Measurements from ENCODE around the gene ZBTB12.

The ZBTB12 gene

DNA sequence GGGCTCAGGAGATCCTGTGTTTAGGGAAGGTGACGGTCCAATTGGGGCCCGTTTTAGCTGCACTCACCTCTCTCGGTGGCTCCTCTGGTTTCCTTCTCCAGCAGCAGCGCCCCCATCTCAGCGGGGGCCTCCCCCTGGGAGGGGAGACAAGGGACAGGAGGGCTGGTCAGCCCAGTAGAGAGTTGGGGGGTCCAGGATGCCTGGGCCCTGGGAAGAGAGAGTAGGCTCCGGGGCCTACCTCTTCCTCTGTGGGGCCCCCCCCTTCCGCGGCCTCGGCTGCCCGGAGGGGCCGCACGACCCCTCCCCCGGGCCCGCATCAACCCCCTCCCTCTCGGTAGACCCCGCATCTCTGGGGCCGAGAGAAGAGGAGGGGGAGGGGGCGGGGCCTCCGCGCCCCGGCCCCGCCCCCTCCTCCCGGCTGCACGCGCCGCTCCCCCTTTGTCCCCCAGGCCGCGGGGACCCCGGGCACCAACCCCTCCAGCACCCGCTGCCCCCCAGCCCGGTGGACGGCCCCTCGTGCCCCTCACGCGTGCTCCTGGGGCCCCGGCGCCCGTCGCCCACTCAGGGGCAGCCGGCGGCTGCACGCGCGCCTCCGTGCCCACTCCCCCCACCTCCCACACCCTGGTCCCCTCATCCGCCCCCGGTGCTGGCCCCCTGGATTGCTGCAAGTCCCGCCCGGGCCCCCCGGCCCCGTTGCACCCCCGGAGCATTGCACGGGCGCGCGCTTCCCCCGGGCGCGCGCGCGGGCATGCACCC is 4.9 kb downstream of the ZBTB12 start:
- DNase-seq (ENCODE audit: low spot score), result peak; percentile 25

DNA sequence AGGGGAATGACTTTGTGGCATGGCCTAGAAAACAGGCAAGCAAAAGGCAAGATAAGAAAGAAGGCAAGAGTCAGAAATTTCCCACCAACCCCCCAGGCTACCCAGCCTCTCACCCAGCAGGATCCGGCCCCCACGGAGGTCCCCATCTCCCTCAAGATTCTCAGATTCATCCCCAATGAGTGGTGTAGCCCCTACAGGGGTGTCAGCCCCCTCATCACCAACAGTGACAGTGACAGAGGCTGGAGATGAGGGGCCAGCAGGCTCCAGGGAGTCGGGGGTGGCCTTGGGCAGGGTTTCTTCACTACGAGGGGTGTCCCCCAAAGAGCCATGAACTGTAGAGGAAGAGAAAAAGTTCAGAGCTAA is 5.4 kb downstream of the ZBTB12 start:
- no peak for DNase-seq (ENCODE audit: low spot score)

DNA sequence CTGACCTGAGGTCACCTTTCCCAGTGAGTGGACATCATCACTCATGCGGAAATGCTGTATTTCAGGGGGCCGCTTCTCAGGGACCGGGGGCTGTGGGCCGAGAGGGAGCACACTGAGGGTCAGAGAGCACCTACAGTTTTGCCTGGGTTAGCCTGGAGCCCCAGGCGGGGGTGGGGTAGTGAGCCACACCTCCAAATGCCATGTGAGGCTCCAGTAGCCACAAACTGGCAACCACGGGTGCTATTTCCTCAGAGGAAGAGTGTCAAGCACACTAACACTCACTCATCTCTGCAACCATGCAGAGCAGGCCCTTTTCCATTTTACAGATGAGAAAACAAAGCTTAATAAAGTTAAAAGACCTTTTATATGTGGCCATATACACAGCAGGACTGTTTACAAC is 9.1 kb downstream of the ZBTB12 start:
- no peak for DNase-seq (ENCODE audit: low spot score)

DNA sequence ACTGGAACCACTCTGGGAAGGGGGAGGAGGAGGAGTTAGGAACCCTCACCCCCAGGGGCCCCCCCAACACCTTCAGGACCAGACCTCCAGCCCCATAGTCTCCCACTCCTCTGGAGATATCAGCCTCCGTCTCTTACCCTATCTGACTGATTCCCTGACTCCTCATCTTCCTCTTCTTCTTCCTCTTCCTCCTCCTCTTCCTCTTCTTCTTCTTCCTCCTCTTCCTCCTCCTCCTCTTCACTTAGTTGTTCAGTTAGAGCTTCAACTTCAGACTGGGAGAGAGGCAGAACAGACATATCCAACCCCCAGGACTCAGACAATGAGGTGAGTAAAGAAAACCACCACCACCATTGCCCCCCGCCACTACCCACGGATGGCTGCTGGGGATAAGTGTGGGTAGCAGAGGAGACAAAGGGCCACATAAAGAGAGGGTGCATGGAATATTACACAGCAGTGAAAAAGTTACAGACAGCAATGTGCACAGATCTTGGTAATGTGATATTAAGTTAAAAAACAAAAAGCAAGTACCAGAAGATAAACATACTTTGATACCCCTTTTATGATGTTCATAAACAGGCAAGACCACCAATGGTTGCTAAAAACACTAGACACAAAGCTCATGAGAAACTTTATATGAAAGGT is 12.4 kb downstream of the ZBTB12 start:
- no peak for DNase-seq (ENCODE audit: low spot score)

DNA sequence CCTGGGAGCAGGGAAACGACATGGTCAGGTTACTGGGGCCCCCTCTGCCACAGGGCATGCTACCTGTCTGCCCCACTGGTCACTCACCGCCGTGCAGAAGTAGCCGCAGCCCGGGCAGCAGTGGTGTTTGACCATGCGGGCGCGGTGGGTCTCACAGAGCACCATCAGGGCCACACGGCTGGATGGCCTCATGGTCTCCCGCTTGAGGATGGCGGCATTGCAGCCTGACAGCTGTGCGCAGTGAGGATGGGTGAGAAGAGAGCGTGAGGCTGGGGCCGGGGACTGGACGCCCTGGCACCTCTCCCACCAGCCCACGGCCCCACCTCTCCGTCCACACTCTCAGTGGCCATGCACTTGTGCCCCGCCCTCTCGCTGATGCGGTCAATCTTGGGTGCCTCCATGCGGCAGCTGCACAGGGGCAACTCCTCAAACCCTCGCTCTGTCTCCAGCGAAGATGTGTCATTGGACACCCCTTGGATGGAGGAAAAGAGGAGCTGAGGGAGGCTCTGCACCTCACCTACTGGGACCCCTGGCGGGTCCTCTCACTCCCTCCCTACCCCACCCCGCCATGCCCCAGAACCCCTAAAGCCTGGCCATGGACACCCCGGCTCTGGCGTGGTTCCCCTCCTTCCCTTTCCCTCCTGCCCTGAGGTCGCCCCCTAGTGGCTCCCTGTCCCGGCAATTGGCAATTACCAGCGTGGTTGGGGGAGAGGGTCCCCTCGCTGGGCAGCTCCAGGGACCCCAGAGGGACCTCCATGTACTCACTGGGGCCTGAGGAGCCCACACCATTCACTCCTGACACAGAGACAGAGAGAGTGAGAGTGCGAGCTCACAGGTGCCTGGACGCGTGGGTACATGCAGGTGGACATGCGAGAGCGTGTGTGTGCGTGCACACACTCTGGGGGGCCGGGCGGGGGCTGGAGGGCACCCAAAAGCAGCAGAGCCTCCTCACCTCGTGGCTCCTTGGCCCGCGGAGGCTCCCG is 13.3 kb downstream of the ZBTB12 start:
- no peak for DNase-seq (ENCODE audit: low spot score)

DNA sequence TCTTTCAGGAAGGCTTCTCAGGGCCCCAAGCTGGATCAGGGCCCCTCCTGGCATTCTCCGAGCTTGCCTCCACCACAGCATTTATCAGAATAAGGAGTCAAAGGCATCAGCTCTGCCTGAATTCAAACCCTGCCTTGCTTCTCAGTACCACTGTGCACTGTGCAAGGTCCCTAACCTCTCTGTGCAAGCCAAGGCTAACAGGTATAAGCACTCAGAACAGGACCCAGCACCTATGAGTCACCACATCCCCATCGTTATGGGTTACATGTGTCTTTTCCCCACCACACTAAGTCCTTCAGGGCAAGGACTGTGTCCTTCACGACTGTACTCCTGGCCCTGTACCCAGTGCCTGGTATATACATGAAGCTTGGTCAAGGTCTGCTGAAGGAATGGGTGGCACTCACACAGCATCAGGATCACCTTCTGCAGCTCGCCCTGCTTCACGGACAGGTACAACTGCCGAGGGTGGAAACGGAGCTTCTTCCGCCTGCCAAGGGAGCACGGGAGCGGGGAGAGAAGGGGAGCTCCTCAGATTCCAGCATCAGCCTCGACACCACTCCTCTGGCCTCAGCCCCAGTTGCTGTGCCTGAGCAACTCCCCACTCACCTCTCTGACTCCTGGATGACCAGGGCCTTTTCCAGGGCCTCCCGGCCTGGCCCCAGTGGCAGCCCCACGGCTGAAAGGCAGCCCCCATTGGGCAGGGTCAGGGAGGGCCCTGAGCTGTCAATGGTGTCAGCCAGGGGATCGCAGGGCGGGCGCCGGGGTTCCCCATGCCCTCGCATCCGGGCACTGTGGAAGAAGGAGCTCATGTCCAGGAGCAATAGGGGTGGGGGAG is 14.5 kb downstream of the ZBTB12 start:
- no peak for DNase-seq (ENCODE audit: low spot score)

DNA sequence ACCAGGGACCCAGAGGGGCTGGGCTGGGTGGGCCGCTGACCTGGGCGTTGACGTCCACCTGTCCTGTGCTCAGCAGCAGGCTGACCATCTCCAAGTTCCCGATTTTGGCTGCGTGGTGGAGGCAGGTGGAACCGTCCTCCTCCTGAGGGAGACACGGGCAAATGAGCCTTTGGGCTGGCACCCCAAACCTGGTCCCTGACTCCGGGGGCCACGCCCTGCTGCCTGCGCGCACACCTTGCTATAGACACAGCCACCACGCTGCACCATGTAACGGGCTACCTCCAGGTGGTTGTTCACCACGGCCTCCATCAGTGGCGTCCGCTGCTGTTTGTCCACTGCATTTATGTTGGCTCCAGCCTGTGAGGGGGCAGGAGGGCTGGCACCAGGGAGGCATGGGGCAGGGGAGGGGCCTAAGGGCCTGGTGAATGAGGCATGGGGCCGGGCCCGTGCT is 15.3 kb downstream of the ZBTB12 start:
- DNase-seq (ENCODE audit: low spot score), result no peak

DNA sequence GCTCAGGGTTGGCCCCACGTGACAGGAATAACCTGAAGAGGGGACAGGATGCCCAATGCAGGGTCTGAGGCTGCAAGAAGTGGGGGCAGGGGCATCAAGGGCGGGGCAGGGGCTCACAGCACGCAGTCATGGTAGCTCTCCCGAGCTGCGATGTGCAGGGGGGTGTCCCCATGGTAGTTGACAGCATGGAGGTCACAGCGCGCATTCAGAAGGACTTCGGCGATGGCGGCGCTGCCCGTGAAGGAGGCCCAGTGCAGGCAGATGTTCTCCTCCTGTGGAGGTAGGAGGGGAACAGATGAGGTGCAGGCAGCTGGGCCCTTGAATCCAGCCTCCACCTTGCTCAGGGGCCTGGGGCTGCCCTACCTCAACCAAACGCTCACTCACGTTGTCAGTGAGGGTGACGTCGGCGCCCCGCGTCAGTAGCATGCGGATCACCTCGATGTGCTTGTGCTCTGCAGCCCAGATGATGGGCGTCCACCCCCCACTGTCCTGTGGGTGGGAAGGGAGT is 17.3 kb downstream of the ZBTB12 start:
- no peak for DNase-seq (ENCODE audit: low spot score)

DNA sequence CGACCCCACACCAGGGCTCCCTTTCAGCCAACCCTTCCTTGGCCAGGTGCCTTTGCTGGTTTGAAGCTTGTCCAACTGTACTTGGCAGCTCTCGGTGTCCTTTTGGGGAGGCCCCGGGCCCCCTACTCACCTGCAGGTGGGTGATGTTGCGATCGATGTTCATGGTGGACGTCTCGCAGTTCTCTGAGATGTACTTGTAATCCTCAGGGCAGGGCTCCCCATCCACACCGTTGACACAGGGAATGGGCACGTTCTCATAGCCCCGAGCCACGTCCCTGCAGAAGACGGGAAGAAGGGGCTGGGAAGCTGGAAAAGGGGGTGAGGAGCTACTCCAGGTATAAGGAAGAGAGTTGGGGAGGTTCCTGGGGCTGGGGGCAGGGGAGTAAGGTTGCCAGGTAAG is 18.2 kb downstream of the ZBTB12 start:
- DNase-seq (ENCODE audit: low spot score), result no peak

DNA sequence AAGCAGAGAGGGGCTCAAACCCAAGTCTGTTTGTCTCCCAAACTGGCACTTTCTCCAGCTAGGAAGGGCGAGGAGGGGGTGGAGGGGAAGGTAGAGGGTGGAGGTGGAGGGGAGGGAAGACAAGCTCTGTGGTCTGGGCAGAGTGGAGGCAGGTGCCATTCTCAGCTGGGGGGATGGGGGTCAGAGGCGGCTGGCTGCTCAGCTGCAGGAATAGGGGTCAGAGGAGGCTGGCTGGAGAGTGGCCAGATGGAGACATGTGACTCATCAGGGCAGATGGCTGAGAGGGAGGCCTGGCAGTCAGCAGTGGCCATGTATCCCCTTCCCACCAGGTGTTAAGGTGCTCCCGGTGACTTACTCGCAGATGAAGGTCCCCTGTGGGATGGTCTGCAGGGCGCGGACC is 19.5 kb downstream of the ZBTB12 start:
- no peak for DNase-seq (ENCODE audit: low spot score)

DNA sequence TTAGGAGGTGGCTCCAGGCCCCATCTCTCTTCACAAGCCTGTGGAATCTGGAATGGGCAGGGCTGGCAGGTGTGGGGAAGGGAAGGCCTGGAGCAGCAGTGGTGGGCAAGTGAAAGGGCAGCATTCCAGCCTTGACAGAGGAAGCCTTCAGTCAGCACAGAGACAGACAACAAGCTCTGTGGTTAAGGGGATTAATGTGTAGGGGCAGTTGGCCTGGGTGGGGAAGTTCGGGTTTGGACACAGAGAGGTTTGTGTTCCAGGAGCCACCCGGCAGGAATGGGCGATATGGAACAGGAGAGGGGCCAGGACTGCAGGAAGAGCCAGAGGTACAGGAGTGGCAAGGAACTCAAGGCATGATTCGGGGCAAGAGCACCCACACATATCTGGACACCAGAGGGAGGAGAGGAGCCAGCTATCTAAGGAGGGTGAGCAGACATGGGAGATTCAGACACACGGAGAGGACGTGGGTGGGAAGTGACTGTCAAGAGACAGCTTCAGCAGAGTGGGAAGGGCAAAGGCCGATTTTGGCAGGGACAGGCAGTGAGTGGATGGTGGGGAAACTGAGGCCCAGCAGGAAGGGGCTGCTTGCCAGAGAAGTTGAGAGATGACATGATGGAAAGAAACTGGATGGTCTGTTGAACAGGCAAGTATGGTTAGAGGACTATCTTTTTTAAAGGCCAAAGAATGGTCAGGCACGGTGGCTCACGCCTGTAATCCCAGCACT is 20.6 kb downstream of the ZBTB12 start:
- DNase-seq (ENCODE audit: low spot score), result no peak

DNA sequence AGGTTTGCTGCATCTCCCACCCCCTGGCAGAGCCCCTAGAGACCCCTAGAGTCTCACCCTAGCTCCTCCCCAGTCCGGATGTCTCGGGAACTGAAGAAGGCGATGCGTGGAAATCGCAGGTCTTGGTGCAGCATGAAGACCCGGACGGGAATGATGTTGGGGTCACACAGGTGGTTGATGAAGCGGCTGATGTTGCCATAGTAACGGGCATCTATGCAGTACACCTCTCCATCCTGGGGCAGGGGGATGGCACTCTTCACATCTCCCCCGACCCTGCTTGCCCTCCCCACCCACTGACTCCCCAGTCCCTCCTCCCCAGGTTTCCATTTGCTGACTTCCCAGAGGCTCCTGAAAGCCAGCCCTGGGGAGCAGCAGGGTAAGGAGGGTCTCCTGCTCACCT is 21.3 kb downstream of the ZBTB12 start:
- no peak for DNase-seq (ENCODE audit: low spot score)

DNA sequence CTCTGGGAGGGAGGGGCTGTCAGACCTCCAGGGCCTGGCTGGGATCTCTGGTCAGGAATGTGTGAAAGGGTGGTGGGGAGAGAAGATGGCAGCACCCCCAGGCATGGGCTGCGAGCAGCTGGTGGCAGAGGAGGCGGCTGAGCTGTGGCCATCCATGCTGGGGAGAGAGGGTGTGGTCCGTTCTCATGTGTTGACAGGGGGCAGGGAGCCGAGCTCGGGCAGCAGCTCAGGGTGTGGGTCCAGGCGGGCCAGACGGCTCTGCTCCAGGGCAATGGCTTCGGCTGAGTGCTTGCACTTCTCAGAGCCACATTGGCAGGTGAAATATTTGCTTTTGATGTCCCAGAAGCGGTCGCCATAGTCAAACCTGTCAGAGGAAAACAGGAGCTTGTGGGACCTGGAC is 22.0 kb downstream of the ZBTB12 start:
- DNase-seq (ENCODE audit: low spot score), result no peak

DNA sequence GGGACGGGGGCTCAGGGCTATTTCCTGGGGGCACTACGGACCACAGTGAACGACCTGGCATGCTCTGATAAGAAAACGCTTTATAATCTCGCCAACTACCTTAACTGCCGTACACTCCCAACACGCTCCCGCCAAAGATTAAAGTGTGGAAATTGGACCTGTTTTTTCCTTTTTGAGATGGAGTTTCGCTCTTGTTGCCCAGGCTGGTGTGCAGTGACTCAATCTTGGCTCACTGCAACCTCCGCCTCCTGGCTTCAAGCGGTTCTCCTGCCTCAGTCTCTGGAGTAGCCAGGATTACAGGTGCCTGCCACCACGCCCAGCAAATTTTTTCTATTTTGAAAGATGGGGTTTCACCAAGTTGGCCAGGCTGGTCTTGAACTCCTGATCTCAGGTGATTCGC is 22.7 kb downstream of the ZBTB12 start:
- DNase-seq (ENCODE audit: low spot score), result no peak

DNA sequence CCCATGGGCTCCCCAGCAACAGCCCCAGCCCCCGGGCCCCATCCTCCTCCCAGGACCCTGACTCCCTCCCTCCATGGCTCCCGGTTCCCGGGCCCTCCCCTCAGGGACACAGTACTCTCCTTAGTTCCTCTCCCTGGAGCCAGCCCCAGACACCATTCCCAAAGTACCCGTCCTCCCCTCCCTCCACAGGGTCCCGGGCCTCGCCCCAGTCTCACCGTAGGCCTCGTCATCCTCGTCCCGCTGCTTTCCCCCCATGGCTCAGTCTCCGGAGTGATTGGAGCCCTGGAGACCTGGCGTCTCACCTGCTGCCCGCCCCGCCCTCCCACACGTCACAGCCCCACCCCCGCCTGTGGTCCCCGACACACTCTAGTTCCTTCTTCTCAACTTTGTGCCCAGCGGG is 23.2 kb downstream of the ZBTB12 start, which contains the start of gene SLC44A4:
SLC44A4 (minus strand) TSS at position 272 of the 400 bp plus-strand sequence; CDS start at position 255, 17 bp downstream.
- DNase-seq (ENCODE audit: low spot score), result no peak

DNA sequence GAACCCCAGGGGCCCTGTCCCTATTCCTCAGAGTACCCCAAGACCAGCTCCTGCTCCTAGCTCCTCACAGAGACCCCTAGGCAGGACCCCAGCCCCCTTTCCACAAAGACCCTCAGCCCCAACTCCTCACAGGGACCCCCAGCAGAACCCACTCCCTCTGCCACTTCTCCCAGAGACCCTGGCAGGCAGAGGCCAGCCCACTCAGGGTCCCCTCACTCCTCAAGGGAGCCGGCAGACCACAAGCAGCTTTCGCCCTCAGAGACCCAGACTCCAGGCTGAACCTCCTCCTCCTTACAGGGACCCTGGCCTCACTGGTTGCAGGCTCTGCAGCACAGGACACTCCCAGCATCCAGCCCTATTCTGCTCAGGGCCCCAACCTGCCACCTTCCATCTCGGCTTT is 23.7 kb downstream of the ZBTB12 start:
- no peak for DNase-seq (ENCODE audit: low spot score)

DNA sequence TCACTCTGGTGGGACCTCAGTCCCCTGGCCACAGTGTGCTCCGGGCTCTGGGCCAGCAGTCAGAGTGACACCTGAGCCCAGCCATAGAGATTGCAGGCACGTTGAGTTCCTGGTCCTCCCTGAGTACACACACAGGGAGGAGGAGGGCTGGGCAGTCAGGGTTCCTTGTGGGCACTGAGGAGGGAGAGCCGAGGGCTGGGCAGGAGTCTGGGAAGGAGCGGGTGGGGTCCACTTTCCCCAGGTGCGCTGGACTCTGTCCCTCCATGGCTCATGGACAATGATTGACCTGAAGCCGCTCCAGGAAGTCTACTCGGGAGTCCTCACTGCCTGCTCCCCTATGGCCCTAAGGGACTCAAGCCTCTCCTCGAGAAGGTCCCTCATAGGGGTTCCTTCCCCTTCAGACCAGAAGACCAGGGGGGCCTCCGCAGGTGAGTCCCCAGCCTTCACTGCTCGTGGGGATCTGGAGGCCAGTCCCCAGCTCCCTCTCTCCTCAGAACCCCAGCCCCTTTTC is 24.2 kb downstream of the ZBTB12 start:
- no peak for DNase-seq (ENCODE audit: low spot score)

DNA sequence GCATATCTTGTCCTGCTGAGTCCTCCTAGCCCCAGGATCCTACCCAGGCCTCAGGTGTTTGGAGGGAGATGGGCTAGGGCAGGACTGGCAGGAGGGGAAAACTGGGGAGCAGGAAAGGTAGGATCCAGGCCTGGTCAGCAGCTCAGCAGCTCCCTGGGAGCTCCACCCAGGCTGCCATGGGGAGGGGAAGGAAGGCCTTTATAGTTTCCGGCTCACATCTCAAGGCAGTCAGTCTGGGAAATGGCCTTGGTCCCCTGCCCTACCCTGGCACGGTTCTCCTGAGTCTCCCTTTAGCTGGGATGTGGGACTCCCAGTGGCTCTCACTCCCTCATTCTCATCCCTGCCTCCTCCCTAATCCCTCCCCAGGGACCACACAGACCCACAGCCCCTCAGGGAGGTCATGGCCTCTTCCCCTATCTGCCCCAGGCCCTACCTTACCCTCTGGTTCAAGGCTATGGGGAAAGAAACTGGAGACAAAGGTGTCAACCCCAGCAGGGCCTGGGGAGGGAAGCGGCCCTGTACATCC is 24.7 kb downstream of the ZBTB12 start:
- DNase-seq (ENCODE audit: low spot score), result no peak

DNA sequence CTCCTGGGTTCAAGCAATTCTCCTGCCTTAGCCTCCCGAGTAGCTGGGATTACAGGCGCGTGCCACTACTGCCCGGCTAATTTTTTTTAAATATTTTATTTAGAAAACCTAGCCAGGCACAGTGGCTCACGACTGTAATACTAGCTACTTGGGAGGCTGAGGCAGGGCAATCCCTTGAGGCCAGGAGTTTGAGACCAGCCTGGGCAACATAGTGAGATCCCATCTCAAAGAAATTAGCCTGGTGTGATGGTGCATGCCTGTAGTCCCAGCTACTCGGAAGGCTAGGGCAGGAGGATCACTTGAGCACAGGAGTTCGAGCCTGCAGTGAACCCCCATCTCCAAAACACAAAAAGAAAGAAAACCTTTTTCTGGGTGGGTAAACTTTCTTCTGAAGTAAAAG is 25.5 kb downstream of the ZBTB12 start:
- no peak for DNase-seq (ENCODE audit: low spot score)

DNA sequence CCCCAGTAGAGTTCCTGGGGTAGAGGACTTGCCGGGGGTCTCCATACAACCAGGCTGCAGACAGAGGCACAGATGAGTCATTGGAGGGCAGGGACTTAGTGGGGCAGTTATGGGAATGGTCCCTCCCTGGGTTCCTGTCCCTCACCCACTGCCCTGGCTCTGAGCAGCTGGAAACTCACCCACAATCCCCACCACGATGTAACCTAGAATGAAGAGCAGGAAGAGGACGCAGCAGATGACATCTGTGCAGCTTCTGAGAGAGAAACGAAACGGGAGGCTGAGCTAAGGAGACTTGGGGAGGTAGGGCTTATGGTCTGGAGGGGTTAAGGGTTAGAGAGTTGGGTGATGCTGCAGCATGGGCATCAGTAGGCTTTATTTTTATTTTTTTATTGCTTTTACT is 26.0 kb downstream of the ZBTB12 start:
- no peak for DNase-seq (ENCODE audit: low spot score)

Data from putamen (tissue), 1 donor.